ENCODE data around the gene PRR20E. TPM values are rescaled to one million over a fixed set of nuclear protein-coding genes. Genes with fewer than 3 reads are reported as not detected.
"Not testable (repeated sequence)": the region's sequence is repeated elsewhere in the genome, so short reads cannot be mapped to it uniquely, and the experiment has no call there.

Gene PRR20E
- total RNA-seq, result not detected in 2 replicates

DNA sequence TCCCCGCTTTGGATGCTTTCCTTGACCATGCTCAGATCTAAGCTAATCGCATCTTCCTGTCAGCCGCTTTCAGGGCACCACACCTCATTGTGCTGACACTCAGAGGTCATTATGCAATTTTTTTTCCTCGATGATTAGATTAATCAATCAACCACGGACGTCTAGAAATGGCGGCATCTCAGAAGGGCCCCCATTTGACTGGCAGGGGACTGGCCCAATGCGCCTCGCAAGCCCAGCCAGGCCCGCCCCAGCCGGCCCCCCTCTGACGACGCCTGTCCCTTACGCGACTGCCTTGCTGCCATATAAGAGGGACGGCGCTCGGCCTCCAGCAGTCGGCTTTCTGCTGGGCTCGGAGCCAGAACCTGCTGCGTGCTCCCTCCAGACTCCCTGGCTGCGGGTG lies at the start of gene PRR20E:
TSS of gene PRR20E (plus strand) at position 301 of the 400 bp plus-strand sequence. CDS start 387 bp downstream, outside the sequence.
- not testable (repeated sequence) for DNase-seq

DNA sequence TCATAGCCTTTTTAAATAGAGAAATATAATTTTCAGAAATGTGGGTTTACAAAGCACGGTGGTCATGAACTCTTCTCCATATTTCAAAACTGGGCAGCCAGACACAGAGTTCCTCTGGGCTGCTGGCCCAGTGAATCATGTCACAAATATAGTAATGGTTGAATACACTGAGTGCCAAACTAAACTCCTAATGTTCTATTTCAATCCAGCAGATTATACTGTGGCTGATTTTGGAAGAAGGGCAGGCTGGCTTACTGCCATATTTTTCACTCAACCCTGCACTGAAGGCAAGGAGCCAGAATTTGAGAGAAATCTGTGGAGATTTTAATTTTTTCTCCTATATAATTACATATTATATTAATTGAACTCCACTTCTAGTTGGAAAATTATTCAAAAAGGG lies 43.3 kb upstream of the PRR20E start:
- DNase-seq, result no peak

DNA sequence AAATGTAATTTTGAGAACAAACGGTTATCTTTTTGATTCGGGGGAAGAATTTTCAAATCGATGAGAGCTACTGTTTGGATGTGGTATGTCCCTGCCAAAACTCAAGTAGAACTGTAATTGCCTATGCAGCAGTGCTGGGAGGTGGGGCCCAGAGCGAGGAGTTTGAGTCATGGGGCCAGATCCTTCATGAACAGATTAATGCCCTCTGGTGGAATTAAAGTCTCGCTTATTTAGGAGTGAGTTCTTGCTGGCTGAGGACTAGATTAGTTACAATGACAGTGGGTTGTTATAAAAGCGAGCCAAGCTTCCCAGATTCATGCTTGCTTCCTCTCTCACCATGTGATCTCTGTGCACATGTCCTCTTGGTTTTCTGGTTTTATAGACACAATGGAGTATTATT lies 38.1 kb upstream of the PRR20E start:
- DNase-seq, result no peak

DNA sequence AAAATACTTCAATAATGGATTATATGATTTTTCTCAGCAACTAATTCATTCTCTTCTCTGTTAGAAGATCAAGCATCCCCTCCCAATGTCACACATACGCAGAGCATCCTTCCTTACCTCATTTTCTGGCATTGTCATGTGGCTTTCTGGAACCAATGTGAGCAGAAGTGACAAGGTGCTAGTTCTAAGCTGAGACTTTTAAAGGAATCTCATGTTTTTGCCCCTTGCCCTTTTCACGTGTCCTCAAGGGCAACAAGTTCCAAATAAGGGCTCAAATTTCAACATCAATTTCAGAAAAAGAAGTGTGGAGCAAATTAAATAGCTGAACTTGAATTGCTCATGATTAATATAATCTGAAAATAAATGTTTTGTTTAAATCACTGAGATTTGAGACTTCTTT lies 30.9 kb upstream of the PRR20E start:
- no peak for DNase-seq

DNA sequence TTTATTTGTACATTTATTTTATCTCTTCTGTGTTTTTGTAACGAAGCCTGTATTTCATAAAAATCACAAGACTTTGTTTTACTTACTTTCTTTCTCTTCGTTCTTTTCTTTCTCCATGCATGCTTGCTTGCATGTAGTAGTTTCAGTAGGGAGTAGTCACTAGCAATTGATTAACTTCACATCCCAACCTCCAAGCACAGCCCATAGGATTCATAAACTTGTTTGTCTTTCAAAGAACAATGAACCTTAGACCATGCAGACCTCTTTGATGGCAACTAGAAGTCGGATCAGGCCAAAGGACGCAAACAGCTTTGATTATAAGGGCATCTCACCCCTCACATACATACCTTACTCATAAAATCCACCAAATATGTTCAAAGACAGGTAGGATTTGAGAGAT lies 29.4 kb upstream of the PRR20E start:
- no peak for DNase-seq

DNA sequence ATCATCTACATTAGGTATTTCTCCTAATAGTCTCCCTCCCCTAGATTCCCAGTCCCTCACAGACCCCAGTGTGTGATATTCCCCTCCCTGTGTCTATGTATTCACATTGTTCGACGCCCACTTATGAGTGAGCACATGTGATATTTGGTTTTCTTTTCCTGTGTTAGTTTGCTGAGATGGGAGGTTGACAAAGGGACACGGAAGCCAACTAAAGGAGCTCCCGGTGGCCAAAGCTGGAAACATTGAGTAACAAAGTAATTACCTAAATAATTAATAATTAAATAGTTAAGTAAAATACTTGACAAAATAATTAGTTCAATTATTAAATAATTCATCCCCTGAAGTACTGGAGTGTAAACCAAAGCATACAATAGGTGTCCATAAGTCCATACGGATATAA lies 28.0 kb upstream of the PRR20E start:
- DNase-seq, result no peak

DNA sequence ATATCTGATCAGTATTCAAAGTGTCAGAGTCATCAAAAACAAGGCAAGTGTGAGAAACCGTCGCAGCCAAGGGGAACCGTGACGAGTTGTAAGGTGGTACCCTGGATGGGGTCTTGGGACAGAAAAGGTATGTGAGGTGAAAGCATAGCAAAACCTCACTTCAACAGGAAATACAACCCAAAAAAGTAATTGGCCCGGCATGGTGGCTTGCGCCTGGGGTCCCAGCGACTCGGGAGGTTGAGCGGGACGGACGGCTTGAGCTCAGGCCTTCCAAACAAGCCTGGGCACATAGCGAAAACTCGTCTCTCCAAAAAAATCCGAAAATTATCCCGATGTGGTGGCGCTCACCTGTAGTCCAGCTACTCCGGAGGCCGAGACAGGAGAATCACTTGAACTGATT lies 27.2 kb upstream of the PRR20E start:
- DNase-seq, result not testable (repeated sequence)

DNA sequence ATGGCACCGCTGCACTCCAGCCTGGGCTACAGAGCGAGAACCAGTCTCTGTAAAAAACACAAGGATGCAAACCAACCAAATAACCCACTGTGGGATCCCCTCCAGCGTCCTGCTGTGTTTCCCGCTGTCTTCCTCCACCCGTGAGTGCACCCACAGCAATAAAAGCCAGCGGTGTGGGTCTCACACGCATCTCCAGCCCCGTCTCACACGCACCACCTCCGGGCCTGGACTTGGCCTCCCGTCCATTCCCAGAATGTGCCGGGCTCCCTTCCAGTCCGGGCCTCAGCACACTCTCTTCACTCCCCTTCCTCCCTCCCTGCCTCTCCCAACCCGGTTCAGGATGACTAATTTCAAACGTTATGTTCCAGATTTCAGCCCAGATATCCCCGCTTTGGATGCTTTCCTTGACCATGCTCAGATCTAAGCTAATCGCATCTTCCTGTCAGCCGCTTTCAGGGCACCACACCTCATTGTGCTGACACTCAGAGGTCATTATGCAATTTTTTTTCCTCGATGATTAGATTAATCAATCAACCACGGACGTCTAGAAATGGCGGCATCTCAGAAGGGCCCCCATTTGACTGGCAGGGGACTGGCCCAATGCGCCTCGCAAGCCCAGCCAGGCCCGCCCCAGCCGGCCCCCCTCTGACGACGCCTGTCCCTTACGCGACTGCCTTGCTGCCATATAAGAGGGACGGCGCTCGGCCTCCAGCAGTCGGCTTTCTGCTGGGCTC lies 26.6 kb upstream of the PRR20E start, which contains the start of gene PRR20A:
TSS of gene PRR20A (plus strand) at position 684 of the 734 bp plus-strand sequence. CDS start 387 bp downstream, outside the sequence.
- not testable (repeated sequence) for DNase-seq

DNA sequence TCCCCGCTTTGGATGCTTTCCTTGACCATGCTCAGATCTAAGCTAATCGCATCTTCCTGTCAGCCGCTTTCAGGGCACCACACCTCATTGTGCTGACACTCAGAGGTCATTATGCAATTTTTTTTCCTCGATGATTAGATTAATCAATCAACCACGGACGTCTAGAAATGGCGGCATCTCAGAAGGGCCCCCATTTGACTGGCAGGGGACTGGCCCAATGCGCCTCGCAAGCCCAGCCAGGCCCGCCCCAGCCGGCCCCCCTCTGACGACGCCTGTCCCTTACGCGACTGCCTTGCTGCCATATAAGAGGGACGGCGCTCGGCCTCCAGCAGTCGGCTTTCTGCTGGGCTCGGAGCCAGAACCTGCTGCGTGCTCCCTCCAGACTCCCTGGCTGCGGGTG lies 19.8 kb upstream of the PRR20E start, which contains the start of gene PRR20B:
TSS of gene PRR20B (plus strand) at position 301 of the 400 bp plus-strand sequence. CDS start 387 bp downstream, outside the sequence.
- not testable (repeated sequence) for DNase-seq

DNA sequence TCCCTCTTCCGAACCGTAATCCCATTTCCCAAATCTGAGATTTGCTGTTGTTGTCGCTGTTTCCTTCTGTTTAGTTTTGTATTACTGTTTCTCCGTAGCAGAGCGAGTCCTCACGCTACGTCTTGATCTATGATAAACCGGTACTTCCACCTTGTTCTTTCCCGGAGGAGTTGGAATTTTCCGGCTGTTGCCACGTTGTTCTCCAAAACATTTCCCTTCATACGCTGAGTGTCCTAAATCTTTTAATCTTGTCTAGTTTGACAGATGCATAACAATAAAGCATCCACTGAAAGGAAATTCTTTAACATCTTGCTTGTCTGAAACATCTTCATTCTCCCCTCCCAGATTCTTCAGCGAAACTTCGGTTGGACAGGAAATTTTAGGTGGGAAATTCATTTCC lies 18.9 kb upstream of the PRR20E start:
- DNase-seq, result not testable (repeated sequence)

DNA sequence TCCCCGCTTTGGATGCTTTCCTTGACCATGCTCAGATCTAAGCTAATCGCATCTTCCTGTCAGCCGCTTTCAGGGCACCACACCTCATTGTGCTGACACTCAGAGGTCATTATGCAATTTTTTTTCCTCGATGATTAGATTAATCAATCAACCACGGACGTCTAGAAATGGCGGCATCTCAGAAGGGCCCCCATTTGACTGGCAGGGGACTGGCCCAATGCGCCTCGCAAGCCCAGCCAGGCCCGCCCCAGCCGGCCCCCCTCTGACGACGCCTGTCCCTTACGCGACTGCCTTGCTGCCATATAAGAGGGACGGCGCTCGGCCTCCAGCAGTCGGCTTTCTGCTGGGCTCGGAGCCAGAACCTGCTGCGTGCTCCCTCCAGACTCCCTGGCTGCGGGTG lies 13.2 kb upstream of the PRR20E start, which contains the start of gene PRR20C:
TSS of gene PRR20C (plus strand) at position 301 of the 400 bp plus-strand sequence. CDS start 387 bp downstream, outside the sequence.
- DNase-seq, result not testable (repeated sequence)

DNA sequence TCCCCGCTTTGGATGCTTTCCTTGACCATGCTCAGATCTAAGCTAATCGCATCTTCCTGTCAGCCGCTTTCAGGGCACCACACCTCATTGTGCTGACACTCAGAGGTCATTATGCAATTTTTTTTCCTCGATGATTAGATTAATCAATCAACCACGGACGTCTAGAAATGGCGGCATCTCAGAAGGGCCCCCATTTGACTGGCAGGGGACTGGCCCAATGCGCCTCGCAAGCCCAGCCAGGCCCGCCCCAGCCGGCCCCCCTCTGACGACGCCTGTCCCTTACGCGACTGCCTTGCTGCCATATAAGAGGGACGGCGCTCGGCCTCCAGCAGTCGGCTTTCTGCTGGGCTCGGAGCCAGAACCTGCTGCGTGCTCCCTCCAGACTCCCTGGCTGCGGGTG lies 6.7 kb upstream of the PRR20E start, which contains the start of gene PRR20D:
TSS of gene PRR20D (plus strand) at position 301 of the 400 bp plus-strand sequence. CDS start 387 bp downstream, outside the sequence.
- DNase-seq, result not testable (repeated sequence)

DNA sequence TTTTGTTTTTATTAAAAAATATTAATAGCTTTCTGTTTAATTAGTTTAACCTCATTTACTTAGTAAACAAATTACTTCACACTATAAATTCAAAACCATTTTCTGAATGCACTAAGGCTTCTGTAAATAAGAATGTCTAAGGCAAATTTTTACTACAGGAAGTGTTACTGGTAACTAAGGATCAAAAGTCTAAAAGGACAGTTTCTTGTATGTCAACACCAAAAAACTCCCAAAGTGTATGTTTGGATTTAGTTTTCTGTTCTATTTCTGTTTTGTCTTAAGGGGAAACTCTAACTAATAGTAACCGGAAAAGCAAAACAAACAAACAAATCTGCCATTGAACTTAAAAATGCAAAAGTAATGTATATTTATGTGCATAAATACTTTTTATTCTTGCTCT lies 24.7 kb downstream of the PRR20E start:
- DNase-seq, result no peak

DNA sequence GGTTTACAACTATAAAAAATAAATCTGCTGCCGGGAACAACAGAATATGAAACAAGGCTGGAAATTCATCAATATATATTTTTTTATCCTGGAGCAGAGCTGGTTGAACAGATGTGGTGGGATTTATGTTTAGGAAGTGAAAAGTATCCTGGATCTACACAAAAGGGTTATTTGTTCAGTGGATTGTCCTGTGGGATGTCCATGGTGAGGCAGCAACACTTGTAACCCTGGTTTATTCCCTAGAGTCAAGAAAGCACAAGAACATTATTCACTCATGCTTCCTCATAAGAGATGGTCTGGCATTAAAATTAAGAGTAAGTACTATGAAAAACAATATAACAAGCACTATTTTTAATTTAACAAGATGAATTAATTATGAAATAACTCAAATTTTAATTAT lies 46.0 kb downstream of the PRR20E start:
- DNase-seq, result no peak

Other genes with a start within 250 kb of the PRR20E start
- not detected in 2 replicates for gene PRR20A, start 26.3 kb upstream of the PRR20E start, total RNA-seq
- gene PRR20B, start 19.7 kb upstream of the PRR20E start, total RNA-seq, result not detected in 2 replicates
- not detected in 2 replicates for gene PRR20C, start 13.1 kb upstream of the PRR20E start, total RNA-seq
- gene PRR20D, start 6.6 kb upstream of the PRR20E start, total RNA-seq, result not detected in 2 replicates

Measured in dermis blood vessel endothelial cell (primary cell).